GM12892 (cell line): ENCODE measurements around the gene DLG5.

Experiments used
- POLR2A ChIP-seq: IDR thresholded peaks from 2 replicates; pipeline ENCODE4 v1.6.1; 2011; ENCODE audit warnings: low read depth, low read length, control low read depth
- POLR2AphosphoS5 ChIP-seq: IDR thresholded peaks from 2 replicates; pipeline ENCODE4 v1.6.1; 2011; ENCODE audit warnings: low read depth, low read length, control low read depth
- TAF1 ChIP-seq: IDR thresholded peaks from 2 replicates; pipeline ENCODE4 v1.6.1; 2011; ENCODE audit warnings: low read depth, mild to moderate bottlenecking, control low read depth, low read length, borderline replicate concordance

GRCh38 chr10:77787440-77787839 lies 139.1 kb downstream of the DLG5 start:
- TF ChIP-seq POLR2A (no peak), POLR2AphosphoS5 (no peak), TAF1 (no peak)
